Kidney epithelial cell (primary cell): ENCODE results near the gene PRSS38. TPM values are rescaled to one million over a fixed set of nuclear protein-coding genes. Genes with fewer than 3 reads are reported as not detected.

Experiments
- DNase-seq: peaks from one replicate; pipeline ENCODE4 v3.0.0-alpha.2; 2010; ENCODE audit warnings: low read depth
- H3K27me3 ChIP-seq: 2 replicates; pipeline ENCODE4 v1.6.0; 2011; ENCODE audit warnings: low read length; ENCODE audit not compliant: control insufficient read depth, insufficient read depth
- H3K36me3 ChIP-seq: 2 replicates; pipeline ENCODE4 v1.5.1; 2011; ENCODE audit warnings: low read length; ENCODE audit not compliant: control insufficient read depth, insufficient read depth
- H3K4me3 ChIP-seq: 2 replicates; pipeline ENCODE4 v1.5.1; 2011; ENCODE audit warnings: low read depth, mild to moderate bottlenecking, control low read depth, low read length
- total RNA-seq: library from RNA; depleted of rRNA; stranded (reverse); fragments of >200 nt; gene quantifications from 2 replicates; pipeline ENCODE4 v1.2.3, GENCODE V29; 2015
- TF ChIP-seq, protein P1 (sequence below): IDR thresholded peaks from 2 replicates; pipeline ENCODE4 v1.5.1; 2011; ENCODE audit warnings: mild to moderate bottlenecking, moderate library complexity, low read length, control low read depth, inconsistent platforms; ENCODE audit not compliant: insufficient read depth, poor library complexity, severe bottlenecking

The PRSS38 gene
- total RNA-seq, 1 donor from 2014 or later, result not detected

DNA sequence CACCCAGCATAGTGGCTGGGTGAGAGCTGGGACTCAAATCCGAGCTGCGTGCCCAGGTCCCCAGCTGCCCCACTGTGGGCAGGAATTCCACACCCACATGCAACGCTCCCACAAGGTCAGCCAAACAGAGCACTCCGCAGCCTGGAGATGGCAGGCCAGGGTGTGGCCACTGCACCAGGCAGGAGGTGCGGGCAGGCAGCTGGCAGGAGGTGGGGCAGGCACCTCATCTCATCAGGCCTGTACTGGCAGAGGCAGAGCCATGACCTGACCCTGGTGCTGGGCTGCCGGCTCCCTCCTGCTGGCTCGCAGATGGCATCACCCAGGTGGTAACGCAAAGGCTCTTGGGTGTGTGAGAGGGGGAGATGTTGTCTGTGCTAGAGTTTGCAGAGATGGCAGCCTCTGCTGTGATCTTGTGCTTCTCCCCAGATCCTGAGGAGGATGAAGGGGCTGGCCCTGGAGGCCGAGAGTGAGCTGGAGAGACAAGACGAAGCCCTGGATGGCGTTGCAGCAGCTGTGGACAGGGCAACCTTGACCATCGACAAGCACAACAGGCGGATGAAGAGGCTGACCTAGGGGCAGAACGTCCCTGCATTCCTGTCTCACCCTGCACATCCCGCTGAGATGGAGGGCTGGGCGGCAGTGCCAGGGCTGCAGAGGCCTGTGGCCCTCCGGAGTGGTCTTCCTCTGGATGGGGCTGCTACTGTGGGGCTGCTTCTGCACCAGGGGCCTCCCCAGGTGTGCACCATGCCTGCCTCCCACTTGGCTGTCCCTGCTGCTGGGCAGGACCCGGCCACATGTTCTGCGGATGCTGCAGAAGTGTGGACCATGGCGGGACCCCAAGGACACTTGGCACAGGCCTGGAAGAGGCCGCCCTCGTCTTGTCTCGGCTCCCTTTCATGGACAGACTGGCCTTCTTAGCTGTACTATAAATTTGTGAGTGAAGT lies 35.1 kb upstream of the PRSS38 start:
- Histone ChIP-seq H3K36me3 (no peaks in the 10 kb centered on the region), H3K27me3 (no peaks in the 10 kb centered on the region), H3K4me3 (no peak overlapping the region)
- TF ChIP-seq, protein P1, sequence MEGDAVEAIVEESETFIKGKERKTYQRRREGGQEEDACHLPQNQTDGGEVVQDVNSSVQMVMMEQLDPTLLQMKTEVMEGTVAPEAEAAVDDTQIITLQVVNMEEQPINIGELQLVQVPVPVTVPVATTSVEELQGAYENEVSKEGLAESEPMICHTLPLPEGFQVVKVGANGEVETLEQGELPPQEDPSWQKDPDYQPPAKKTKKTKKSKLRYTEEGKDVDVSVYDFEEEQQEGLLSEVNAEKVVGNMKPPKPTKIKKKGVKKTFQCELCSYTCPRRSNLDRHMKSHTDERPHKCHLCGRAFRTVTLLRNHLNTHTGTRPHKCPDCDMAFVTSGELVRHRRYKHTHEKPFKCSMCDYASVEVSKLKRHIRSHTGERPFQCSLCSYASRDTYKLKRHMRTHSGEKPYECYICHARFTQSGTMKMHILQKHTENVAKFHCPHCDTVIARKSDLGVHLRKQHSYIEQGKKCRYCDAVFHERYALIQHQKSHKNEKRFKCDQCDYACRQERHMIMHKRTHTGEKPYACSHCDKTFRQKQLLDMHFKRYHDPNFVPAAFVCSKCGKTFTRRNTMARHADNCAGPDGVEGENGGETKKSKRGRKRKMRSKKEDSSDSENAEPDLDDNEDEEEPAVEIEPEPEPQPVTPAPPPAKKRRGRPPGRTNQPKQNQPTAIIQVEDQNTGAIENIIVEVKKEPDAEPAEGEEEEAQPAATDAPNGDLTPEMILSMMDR, result no peak
- no peak for DNase-seq

DNA sequence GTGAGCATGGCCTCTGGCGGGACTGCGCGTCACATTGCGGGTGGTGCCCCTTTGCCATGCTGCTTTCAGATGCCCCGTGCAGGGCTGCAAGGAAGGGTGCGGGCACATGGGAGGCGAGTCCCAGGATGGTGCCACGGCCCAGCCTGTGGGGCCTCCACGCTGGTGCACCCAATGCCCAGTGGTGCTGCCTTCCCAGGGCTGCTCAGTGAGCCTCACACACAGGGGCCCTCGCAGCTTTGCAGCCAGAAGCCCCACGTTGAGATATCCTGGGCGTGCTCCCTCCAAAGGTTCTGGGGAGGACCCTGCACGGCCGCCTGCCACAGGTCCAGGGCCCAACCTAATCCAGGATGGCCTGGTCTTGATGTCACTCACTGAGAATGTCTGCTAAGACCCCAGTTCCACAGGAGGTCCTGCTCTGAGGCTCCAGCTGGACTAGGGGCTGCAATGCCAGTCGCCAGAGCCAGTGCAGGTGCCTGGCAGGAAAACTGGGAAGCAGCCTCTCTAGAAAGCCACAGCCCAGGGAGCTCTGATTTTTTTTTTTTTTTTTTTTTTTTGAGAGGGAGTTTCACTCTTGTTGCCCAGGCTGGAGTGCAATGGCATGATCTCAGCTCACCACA lies 34.1 kb upstream of the PRSS38 start:
- Histone ChIP-seq H3K27me3 (peaks cover 6% of the 10 kb centered on the region), H3K36me3 (no peaks in the 10 kb centered on the region), H3K4me3 (no peak overlapping the region)
- TF ChIP-seq, protein P1, result no peak
- DNase-seq, result no peak

DNA sequence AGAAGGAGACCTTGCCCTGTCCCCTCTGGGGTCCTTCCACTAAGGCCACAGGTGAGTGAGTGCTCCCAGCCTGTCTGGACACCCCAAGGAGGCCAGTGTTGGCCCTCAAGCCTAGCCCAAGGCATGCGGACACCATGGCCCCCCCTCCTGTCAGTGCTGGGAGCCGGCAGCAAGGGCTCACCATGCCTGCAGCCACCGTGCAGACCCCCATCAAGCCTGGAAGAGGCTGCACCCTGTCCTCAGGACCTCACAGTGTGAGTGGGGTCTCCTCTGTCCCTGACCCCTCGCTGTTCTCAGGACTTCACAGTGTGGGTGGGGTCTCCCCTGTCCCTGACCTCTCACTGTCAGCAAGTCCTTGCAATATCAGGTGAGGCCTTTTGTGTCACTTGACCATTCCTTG lies 33.2 kb upstream of the PRSS38 start:
- no peaks in the 10 kb centered on the region for H3K36me3 ChIP-seq
- TF ChIP-seq, protein P1, result no peak
- peaks cover 13% of the 10 kb centered on the region for H3K27me3 ChIP-seq
- no peak overlapping the region for H3K4me3 ChIP-seq
- no peak for DNase-seq

DNA sequence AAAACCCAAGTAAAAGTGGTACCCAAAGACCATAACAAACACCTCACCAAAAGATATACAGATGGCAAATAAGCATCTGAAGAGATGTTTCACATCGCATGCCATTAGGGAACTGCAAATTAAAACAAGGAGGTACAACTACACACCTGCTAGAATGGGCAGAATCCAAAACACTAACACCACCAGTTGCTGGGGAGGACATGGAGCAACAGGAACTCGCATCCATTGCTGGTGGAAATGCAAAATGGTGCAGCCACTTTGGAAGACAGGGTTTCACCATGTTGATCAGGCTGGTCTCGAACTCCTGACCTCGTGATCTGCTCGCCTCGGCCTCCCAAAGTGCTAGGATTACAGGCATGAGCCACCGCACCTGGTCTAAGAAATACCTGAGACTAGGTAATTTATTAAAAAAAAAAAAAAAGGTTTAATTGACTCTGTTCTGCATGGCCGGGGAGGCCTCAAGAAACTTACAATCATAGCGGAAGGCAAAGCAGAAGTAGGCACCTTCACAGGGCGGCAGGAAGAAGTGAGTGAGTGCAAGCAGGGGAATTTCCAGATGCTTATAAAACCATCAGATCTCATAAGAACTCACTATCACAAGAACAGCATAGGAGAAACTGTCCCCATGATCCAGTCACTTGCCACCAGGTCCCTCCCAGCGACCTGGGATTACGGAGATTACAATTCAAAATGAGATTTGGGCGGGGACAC lies 30.2 kb upstream of the PRSS38 start:
- TF ChIP-seq, protein P1, result no peak
- Histone ChIP-seq H3K4me3 (no peak overlapping the region), H3K27me3 (peaks cover 16% of the 10 kb centered on the region), H3K36me3 (no peaks in the 10 kb centered on the region)
- DNase-seq, result no peak

DNA sequence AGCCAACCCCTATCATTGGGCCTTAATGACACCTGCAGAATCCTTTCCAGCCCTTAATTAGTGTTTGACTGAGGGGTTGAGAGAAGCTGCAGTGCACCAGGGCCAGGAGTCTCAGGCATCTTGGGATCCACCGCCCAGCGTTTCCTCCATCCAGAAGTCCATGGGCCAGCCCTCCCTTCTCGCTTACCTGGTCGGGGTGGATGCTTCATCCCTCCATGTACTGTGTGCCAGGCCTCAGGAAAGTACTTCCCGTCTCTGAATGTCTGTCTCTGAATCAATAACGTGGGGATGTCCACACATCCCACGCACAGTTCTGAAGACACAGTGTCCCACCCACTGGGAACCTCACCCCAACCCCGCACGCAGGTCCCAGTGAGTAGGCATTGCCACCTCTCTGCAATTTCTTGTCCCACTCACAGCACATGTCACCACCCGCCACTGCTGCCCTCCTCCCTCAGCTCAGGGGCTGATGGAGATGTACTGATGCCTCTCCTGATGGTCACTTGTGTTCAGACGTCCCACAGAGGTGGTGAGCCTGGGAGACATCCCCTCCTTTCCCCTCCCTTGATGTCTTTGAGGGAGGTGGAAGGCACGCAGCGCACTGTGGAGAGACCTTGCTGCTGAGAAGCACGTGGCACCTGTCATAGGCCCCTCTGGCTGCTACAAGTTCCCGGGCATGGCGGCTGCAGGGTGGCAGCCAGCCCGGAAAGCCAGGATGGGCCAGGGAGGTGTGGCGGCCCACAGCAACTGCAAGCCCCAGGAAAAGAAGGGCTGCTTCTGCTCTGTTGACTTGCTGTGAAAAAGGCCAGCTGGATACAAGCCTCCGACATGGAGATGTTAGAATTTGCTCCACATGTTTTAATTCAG lies 29.4 kb upstream of the PRSS38 start:
- TF ChIP-seq, protein P1, result no peak
- DNase-seq, result no peak
- Histone ChIP-seq H3K27me3 (peaks cover 16% of the 10 kb centered on the region), H3K4me3 (no peak overlapping the region), H3K36me3 (no peaks in the 10 kb centered on the region)
